Nephron progenitor cell (in vitro differentiated cells): ENCODE results near the gene MLC1.

Experiments
- DNase-seq: peaks from one replicate; pipeline ENCODE4 v3.0.0; 2021
- H3K27ac Mint-ChIP-seq: 2 replicates; pipeline ENCODE4 v1.8.0; 2021; ENCODE audit warnings: mild to moderate bottlenecking, moderate library complexity, mixed read lengths
- H3K27me3 Mint-ChIP-seq: 2 replicates; pipeline ENCODE4 v1.8.0; 2021; ENCODE audit warnings: mild to moderate bottlenecking, low read depth, mixed read lengths; ENCODE audit not compliant: poor library complexity
- H3K36me3 Mint-ChIP-seq: 2 replicates; pipeline ENCODE4 v1.8.0; 2021; ENCODE audit warnings: low read depth, mixed read lengths
- H3K4me1 Mint-ChIP-seq: 2 replicates; pipeline ENCODE4 v1.8.0; 2021; ENCODE audit warnings: mixed read lengths
- H3K4me3 Mint-ChIP-seq: 2 replicates; pipeline ENCODE4 v1.8.0; 2021; ENCODE audit warnings: mild to moderate bottlenecking, moderate library complexity, mixed read lengths
- H3K9me3 Mint-ChIP-seq: 2 replicates; pipeline ENCODE4 v1.8.0; 2021; ENCODE audit warnings: mild to moderate bottlenecking, moderate library complexity, mixed read lengths
- CTCF ChIP-seq: fragments of 200-600 bp; sonication (generic); IDR thresholded peaks from 2 replicates; pipeline ENCODE4 v1.5.0; 2021; ENCODE audit warnings: antibody characterized with exemption

MLC1 gene

GRCh38 chr22:50009765-50010675 lies 75.2 kb downstream of the MLC1 start:
- Mint-ChIP-seq H3K36me3 (no peaks in the 10 kb centered on the region), H3K27me3 (peaks cover 80% of the 10 kb centered on the region), H3K27ac (no peak overlapping the region), H3K4me1 (peaks cover 7% of the 10 kb centered on the region), H3K9me3 (no peaks in the 10 kb centered on the region), H3K4me3 (peak overlapping the region; percentile 58)
- TF ChIP-seq CTCF, result no peak
- DNase-seq, result peak; percentile 2
